Globus pallidus (tissue), 1 donor: ENCODE data around the gene ANXA3.
"Not testable (repeated sequence)": the region's sequence is repeated elsewhere in the genome, so short reads cannot be mapped to it uniquely, and the experiment has no call there.

Experiments
- DNase-seq: peaks from one replicate; pipeline ENCODE4 v3.0.0-alpha.2; 2015; ENCODE audit warnings: low spot score

The ANXA3 gene, protein sequence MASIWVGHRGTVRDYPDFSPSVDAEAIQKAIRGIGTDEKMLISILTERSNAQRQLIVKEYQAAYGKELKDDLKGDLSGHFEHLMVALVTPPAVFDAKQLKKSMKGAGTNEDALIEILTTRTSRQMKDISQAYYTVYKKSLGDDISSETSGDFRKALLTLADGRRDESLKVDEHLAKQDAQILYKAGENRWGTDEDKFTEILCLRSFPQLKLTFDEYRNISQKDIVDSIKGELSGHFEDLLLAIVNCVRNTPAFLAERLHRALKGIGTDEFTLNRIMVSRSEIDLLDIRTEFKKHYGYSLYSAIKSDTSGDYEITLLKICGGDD

DNA sequence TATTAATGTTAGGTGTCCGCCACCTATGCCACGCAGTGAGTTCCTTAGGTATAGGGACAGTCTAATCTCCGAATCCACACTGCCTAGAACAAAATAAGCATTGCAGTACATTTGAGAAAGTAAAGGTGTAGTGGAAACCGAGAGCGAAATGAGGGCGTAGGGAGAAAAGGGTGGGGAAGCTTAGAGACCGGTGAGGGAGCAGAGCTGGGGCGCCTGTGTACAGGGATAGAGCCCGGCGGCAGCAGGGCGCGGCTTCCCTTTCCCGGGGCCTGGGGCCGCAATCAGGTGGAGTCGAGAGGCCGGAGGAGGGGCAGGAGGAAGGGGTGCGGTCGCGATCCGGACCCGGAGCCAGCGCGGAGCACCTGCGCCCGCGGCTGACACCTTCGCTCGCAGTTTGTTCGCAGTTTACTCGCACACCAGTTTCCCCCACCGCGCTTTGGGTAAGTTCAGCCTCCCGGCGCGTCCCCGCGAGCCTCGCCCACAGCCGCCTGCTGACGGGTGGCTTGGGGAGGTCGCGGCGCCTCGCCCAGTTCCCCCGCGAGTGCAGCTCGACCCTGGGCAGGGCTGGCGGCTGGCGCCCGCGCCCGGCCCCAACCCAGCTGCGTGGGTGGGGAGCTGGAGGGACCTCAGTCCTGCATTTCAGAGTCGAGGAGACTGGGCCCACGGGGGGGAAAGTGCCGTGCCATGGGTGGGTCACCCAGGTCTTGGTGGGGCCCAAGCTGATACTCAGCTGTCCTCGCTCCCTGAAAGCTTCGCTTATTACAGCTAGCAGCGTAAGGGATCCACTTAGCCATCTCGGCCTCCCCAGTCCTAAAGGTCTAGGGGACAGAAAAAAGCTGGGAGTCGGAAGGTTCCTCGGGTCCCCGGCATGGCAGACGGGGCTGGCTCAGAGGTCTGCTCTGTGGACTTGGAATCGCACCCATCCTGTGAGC is at the start of gene ANXA3:
TSS of gene ANXA3 (plus strand) at position 351 of the 932 bp plus-strand sequence. CDS start 2,704 bp downstream, outside the sequence.
- DNase-seq = no peak

DNA sequence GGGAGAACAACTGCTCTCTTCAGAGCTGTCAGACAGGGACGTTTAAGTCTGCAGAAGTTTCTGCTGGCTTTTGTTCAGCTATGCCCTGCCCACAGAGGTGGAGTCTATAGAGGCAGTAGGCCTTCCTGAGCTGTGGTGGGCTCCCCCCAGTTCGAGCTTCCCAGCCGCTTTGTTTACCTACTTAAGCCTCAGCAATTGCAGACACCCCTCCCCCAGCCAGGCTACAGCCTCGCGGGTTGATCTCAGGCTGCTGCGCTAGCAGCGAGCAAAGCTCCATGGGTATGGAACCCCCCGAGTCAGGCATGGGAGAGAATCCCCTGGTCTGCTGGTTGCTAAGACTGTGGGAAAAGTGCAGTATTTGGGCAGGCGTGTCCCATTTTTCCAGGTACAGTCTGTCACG is 45.3 kb upstream of the ANXA3 start:
- not testable (repeated sequence) for DNase-seq

DNA sequence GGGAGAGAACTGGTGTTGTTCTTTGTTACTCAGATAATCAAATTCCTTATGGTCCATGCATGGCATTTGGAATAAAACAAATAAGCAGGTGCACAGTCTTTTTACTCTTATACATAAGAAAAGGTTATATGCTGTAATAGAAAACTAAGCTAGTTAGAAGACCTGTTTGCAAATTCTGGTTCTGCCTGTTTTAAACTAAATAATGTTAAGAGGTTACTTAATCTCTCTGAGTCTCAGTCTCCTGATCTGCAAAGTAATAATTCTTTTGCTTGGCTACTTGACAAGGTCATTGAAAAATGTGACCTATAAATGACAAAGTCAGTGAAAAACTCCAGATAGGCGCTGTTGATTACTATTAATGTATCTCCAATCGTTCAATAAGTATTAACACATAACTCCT is 42.5 kb upstream of the ANXA3 start:
- no peak for DNase-seq

DNA sequence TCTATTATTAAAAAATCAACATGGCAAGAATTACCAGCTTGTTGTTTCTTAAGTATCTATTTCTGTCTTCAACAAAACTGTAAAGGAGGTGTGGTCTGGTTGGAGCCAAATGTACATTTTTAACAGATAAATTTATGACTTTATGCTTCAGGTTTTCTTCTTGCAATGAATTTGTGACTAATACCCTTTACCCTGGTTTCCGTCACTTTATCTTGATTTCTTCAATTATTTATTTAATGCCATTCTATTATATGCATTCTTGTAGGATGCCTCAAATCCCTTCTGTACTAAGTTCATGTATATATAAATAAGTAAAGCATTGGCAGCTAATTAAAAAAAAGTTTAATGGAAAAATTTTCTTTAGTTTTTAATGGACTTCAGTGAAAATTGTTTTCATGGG is 41.5 kb upstream of the ANXA3 start:
- DNase-seq = no peak

DNA sequence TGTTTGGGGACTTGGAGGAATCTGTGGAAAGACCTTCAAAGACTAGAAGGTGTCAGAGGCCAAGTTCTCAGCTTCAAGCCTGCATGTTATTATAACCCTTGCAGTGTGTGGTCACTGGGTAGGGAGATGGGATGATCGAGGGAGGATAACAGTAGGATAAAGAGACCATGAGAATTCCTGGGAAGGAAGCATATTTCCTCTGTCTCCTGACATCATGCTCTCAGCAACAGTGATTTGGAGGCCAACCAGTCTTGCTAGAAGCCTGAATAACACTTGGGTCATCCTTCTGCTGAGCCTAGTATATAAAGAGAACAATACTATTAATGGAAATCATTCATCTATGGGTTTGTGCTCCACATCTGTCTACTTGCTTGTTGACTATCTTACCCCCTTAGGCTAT is 40.9 kb upstream of the ANXA3 start:
- no peak for DNase-seq

DNA sequence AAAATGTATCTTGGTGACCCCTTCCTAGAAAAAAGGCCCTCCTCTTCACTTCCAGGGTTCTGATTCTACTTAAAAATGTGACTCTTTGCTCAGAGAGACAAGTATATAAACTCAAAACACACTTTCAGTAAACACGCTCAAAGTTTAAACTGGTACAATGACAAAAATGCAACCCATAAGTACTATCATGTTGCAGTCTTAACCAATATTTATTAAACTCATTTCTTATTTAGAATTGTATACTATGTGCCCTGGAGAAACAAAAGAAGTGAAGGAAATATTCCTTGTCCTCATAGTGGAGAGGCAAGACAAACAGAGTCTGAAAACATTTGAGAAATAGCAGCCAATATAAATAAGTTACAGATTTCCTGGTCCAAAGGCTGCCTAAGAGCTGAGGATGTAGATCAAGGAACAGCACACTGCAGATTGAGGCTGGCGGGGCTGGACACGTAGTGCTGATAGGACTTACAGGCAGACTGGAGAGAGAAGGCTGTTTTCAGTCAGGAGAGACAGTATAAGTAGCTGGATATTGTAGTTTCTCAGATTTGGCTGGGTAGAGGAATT is 39.1 kb upstream of the ANXA3 start:
- DNase-seq = no peak

DNA sequence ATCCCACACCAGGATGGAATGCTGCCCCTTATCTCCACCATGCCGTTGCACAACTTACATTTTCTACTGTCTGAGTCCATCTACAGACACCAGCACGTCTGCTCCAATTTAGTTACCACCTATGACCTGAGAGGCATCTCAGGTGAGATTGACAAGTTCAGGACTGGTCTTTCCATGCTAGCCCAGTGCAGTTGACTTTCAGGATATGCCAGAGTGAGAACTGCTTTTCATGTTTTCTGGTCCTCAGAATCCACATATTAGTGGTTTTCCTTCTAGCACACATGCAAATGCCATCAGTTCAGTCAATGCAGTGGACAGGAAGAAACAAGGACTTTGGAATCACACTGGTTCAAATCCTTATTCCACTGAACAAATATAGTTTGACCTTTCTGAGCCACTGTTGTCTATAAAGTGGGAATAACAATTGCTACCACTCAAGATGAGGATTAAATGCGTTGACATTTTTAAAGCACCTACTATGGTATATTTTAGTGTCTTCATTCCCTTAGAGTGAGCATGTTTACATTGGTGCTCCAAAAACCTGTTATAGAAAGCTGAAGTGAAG is 38.1 kb upstream of the ANXA3 start:
- no peak for DNase-seq

DNA sequence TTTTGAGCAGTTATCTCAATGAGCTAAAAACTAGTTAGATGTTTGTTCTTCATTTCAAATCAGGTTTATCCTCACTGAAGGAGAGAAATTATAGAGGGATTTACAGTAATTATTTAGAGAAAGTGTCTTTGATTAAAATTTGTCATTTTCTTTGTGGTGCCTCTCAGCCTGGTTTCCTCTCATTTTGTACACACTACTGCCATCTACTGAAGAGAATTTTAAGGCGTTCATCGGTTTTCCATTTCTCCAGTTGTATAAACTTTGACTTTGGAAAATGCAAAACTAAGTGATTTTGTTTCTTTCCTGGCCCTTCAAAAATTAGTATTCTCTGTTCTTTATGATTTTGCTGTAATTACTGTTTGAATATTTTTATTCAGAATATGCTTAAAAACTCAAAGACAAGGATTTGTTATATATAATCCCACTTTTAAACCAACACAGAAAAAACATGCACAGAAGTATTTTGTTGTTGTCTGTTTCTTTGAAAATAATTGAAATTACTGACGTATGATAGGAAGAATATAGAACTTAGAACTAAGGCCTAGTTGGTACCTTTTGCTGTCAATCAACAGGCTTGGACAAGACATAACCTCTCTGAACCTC is 34.4 kb upstream of the ANXA3 start:
- DNase-seq = peak; percentile 16

DNA sequence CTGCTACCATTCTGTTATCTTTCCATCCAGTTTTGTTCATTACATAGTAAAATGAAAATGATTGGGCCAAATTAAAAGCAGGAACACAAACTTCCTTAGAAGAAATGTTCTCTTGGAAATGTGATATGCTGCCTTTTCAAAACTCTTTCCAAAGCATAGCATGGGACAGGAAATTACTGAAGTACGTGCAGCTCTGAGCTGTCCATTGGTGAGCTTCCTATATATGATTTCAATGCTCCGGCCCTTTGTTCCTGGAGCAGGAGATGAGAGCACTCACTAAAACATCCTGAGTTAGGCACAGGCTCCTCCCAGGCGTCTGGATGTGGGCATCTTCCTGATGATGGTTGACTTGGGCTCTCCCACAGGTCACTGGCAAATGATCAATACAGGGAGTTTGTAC is 33.0 kb upstream of the ANXA3 start:
- no peak for DNase-seq

DNA sequence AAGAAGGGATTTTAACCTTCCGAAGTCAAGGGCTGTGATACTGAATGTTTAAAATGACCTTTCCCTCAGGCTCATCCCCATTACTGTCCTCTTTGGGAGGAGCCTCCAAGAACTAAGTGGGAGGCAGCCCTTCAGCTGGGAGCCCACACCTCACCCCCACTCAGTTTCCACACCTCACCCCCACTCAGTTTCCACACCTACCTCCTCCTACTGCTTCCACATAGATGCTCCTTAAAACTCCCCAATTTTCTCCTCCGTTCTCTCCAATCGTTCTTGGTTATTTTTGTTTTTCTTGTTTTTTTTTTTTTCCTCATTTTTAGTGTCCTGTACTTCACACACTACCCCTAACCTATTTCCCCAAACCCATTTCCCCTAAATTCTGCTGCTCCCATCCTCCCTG is 31.6 kb upstream of the ANXA3 start:
- no peak for DNase-seq

DNA sequence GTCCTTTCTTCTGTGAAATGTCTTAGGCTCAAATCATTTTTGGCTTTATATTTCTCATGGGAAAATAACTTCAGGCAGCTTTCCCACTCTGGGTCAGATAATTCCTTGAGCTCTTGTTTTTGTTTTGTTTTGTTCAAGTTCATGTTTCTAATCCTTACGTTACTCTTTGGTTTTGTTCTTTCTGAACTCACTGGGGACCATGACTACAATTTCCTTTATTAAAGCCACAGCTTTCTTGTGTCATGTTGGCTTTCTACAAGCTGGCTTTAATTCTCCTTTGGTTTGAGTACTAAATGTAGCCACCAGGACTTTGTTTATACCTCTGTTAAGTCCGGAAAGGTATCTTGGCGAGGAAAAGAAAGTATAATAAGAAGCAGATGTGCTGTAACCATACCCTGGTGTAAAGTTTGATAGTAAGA is 30.8 kb upstream of the ANXA3 start:
- DNase-seq = no peak

DNA sequence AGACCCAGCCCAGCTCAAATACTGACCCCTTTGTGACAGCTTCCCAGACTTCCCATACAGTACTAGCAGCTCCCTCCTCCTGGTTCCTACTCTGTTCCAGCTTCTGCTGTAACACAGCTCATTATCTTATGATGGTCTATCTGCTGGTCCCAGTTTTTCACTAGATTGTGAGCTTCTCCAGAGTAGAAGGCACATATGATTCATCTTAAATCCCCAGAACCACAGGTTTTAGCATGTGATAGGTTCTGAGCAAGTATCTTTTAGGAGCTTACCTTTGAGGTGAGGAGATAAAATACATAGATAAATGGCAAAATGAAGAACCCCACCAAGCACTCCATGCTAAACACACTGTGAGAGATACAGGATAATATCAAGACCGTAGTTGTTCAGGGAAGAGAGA is 27.6 kb upstream of the ANXA3 start:
- DNase-seq = no peak

DNA sequence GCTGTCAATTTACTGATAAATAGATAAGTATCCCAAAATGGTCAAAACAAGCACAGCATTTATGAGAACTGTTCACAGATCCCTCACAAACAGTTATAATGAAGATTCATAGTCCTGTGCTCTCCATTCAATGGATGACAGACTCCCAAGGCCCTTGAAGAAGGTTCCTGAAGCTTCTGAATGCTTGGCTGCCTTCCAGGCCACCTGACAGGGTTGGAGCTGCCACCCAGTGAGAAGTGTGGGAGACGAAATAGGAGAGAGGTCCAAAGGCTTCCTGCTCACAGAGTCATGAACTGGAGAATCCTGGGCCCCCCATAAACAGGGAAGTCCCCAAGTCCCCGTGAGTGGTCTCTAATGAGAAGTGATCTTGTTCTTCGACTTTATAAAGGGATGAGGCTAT is 26.0 kb upstream of the ANXA3 start:
- no peak for DNase-seq

DNA sequence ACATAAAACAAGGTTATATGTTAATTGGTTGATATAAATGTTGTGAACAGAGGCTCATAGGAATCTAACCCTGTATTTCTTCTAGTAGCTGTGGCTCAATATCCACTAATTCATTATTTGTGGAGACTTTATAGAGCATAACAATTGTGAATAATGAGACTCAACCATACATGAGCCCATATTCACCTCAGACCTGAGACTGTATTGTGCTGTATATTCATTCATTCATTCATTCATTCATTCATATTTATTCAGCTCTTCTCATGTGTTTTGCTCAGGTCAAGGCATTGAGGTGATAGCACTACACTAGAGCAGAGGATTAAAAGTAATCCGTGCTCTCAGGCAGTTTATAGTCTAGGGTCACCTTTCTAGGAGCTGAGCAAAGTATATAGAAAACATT is 24.5 kb upstream of the ANXA3 start:
- DNase-seq = no peak

DNA sequence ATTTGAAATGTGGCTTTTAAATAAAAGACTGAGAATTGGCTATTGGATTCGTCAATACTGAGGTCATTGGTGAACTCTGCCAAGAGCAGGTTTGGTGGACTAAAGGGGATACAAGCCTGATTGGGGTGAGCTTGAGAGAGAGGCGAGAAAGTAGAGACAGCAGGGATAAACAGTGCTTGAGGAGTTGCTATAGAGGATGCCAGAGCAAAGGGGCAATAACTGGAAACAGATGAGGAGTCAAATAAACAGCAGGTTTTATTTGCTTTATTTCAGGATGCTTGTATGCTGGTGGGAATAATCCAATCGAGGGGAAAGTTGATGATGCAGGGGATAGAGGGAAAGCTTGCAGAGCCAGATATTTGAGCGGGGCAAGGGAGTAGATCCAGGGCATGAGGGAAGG is 24.0 kb upstream of the ANXA3 start:
- no peak for DNase-seq

DNA sequence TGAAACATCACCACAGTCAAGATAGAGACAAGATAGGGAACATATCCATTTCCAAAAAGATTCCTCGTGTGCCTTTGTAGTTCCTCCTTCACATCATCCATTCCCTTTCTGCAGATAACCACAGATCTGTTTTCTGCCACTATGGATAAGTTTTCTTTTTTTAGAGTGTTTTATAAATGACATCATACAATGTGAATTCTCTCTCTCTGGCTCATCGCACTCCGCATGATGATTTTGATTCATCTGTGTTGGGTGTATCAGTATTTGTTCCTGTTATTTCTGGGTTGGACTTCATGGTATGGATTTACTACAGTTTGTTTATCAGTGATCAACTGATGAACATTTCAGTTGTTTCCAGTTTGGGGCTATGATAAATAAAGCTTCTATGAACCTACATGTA is 23.2 kb upstream of the ANXA3 start:
- no peak for DNase-seq

DNA sequence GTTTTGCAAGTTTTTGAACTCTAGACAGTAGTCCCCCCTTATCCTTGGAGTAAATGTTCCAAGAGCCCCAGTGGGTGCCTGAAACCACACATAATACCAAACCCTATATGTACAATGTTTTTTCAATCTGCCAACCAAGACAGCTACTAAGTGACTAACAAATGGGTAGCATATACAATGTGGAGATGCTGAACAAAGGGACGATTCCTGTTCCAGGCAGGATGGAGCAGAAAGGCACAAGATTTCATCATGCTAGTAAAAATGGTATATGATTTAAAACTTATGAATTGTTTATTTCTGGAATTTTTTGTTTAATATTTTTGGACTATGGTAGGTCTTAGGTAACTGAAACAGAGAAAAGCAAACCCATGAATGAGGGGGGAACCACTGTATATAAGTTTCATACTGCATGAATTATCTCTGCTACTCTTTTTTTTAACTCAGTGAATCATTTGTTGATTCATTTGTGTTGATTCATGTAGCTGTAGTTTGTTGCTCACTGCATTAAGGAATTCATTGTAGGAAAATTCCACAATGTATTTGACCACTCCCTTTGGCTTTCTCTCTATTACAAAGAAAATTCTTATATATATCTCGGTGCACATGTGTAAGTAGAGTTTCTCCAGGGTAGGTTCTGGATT is 21.9 kb upstream of the ANXA3 start:
- no peak for DNase-seq

DNA sequence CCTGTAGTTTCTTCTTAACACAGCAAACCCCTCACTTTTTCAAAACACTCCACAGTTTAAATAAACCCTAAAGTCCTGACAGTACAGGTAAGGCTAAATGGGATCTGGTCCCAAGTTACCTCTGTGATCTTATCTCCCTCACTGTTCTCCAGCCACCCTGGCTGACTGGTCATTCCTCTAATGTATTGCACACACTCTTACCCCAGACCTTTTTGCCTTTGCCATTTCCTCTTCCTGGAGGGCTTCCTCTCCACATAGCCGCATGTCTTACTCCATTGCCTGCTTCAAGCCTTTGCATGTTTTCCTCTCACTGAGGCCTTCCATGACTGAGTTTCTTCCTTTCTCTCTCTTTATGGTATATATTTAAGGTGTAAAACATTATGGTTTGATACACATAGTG is 19.5 kb upstream of the ANXA3 start:
- no peak for DNase-seq

DNA sequence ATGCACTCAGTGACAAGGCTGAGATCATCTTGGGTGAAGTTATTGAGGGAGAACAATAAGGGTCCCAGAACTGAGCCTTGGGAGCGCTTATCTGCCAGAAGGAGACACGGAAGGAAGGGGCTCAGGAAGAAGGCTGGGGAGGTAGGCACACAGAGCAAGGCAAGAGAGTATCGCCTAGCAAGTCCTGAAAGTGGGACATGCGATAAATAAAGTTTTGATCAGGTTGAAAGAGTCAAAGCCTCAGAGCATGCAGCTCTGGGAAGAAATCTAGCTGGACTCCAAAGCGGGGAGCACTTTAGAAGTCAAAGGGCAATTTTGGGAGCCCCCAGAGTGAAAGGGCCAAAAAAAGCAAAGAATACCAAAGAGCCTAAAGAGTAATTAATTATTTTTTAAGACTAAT is 17.7 kb upstream of the ANXA3 start:
- no peak for DNase-seq

DNA sequence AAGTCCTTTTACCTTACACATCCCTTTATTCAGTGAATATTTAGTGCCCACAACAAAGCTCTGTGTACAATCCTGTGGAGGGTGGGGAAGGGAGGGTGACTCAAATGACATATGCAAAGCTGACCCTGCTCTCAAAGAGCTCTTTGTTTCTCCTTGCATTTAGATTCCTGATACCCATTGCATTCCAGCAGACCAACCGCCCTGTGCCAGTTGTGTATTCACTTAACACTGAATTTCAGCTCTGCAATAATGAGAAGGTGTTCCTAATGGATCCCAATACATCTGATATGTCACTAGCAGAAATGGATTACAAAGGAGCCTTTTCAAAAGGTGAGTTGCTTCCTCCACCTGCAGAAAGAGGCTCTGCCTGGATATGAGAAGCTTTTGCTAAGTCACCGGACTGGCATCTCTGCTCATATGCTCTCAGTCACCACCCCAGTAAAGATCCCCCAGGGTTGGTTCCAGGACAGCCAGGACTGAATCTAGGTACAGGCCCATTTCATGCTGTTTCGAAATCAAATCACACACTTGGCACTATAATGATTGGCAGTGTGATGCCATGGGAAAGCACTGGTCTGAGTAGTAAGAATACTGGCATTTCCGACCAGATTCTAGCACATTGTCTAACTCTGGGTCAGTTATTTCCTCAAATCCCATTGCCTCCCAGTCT is 17.1 kb upstream of the ANXA3 start:
- DNase-seq = peak; percentile 31

DNA sequence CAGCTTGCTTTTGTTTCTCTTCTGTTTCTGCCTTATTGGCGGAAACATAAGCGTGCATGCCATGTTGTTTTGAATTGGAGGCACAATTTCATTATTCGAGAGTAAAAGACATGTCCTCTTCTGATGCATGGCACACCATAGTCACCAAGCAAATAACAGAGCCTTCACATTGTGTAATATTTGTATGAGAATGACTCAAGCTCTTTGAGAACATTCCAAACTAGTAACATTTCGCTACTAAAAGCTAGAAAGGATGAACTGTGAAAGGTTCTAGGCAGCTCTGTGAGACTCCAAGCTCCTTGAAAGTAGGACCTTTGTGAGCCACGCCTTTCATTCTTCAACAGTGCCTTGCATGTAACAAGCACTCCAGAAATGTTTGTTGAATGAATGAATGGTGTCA is 9.2 kb upstream of the ANXA3 start:
- no peak for DNase-seq
